Measurements from ENCODE around the gene RLF. TPM values are rescaled to one million over a fixed set of nuclear protein-coding genes. Genes with fewer than 3 reads are reported as not detected.
"Not testable (repeated sequence)": the region's sequence is repeated elsewhere in the genome, so short reads cannot be mapped to it uniquely, and the experiment has no call there.

RLF gene
- total and polyA plus RNA-seq, 9 of the 15 experiments (the other 6 are each of a cell fraction or from before 2014, with no cell fraction given), result 3.6 to 35.0 (median 21.2) TPM

DNA sequence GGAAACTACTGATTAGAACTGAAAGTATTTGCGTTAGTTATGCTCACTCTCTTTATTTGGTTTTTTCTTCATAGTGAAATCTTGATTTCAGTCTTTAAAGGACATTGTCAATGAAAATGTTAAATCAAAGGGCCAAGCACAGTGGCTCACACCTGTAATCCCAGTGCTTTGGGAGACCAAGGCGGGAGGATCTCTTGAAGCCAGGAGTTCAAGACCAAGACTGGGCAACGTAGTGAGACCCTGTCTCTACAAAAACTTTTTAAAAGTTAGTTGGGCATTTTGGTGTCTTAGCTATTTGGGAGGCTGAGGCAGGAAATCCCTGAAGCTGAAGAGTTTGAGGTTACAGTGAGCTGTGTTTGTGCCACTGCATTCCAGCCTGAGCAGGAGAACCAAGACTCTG lies 13.6 kb downstream of the RLF start:
- Histone ChIP-seq H3K27ac (ENCODE audit: extremely low read depth, low read depth, low read length) (no peak overlapping the region), H3K27me3 (ENCODE audit: control insufficient read depth in 2 of 2, insufficient read depth in 2 of 2, low read length in 2 of 2) (no peaks in the 10 kb centered on the region), H3K9me3 (replicated peaks; ENCODE audit: control insufficient read depth, insufficient read depth, low read depth, low read length) (no peaks in the 10 kb centered on the region), H2AFZ (ENCODE audit: low read depth, low read length) (no peak overlapping the region), H3K4me3 (no peak overlapping the region), H3K9me1 (ENCODE audit: control insufficient read depth, insufficient read depth, low read length) (no peaks in the 10 kb centered on the region), H3K4me2 (ENCODE audit: insufficient read depth, low read length) (no peak overlapping the region), H3K4me1 (replicated peaks in 1 of 2; ENCODE audit: control insufficient read depth in 2 of 2, insufficient read depth in 2 of 2, low read length in 2 of 2) (peaks cover 19 to 24% of the 10 kb centered on the region in 2 experiments; a peak in 4 of 5 replicates), H3K36me3 (ENCODE audit: control insufficient read depth, insufficient read depth, low read length) (no peaks in the 10 kb centered on the region; the same call in 2 of the 3 replicates), H3K79me2 (ENCODE audit: control insufficient read depth, insufficient read depth, low read length) (peaks cover 99% of the 10 kb centered on the region), H3K9ac (ENCODE audit: insufficient read depth in 1 of 2, low read depth in 2 of 2, low read length in 2 of 2) (no peak overlapping the region), H4K20me1 (replicated peaks; ENCODE audit: control insufficient read depth, insufficient read depth, low read length) (peaks cover 19% of the 10 kb centered on the region)
- ATAC-seq (no peak), DNase-seq (ENCODE audit: extremely low read depth in 1 of 4, low spot score in 3 of 4) (no peak), FAIRE-seq (no peak)
- BruUV-seq (replicated peaks), result no TSS peak
- ChIA-PET CTCF (ENCODE audit: low intra/inter-chr PET ratio) (no interaction called here), POLR2A (interaction anchor here (0.6 to 0.8 kb wide), 2 partner anchors 11 to 12 kb away, joined by 3 to 5 read pairs; no protein-coding TSS in a partner anchor)
- TF ChIP-seq RBM25 (IDR thresholded peaks at IDR 0.05; ENCODE audit: low read depth, low read length, severe bottlenecking), result peak; percentile 35
- no peak for TF ChIP-seq HNRNPLL (IDR thresholded peaks at IDR 0.05; ENCODE audit: low read depth, low read length, poor library complexity, severe bottlenecking)
- peak; percentile 82 for TF ChIP-seq ZNF121 (CRISPR knock-in tag; conservative IDR thresholded peaks at IDR 0.05)
- in situ Hi-C loops (cut with MboI) (no loop called here), intact Hi-C loops (cut with micrococcal nuclease) (no loop called here)
- 81% methylated on average over 3 of the region's 3 CpGs for WGBS (ENCODE audit: insufficient coverage, low coverage, missing lambda C conversion rate)

GRCh38 chr1:40176989-40177388 lies 15.8 kb downstream of the RLF start:
- FAIRE-seq, result peak; percentile 54
- H3K27ac ChIP-seq (ENCODE audit: extremely low read depth, low read depth, low read length), result peak overlapping the region; percentile 71; the same call in 2 of the 3 replicates
- H3K9me3 ChIP-seq (replicated peaks; ENCODE audit: control insufficient read depth, insufficient read depth, low read depth, low read length); H3K27me3 ChIP-seq (ENCODE audit: control insufficient read depth in 2 of 2, insufficient read depth in 2 of 2, low read length in 2 of 2); H3K4me3 ChIP-seq; H3K36me3 ChIP-seq (ENCODE audit: control insufficient read depth, insufficient read depth, low read length); CTCF ChIA-PET (ENCODE audit: low intra/inter-chr PET ratio); BruUV-seq (replicated peaks); H4K20me1 ChIP-seq (replicated peaks; ENCODE audit: control insufficient read depth, insufficient read depth, low read length); intact Hi-C loops (cut with micrococcal nuclease); H3K4me2 ChIP-seq (ENCODE audit: insufficient read depth, low read length); H3K9me1 ChIP-seq (ENCODE audit: control insufficient read depth, insufficient read depth, low read length); in situ Hi-C loops (cut with MboI); H2AFZ ChIP-seq (ENCODE audit: low read depth, low read length); TF ChIP-seq FOXM1 (CRISPR knock-in tag; IDR thresholded peaks at IDR 0.05; ENCODE audit: low read depth): not testable (repeated sequence)
- peak in 1 of 4 experiments; percentile 80 for DNase-seq (ENCODE audit: extremely low read depth in 1 of 4, low spot score in 3 of 4)
- peaks cover 24 to 28% of the 10 kb centered on the region in 2 experiments; a peak in 4 of 5 replicates for H3K4me1 ChIP-seq (replicated peaks in 1 of 2; ENCODE audit: control insufficient read depth in 2 of 2, insufficient read depth in 2 of 2, low read length in 2 of 2)
- POLR2A ChIA-PET, result interaction anchor here (0.7 to 0.9 kb wide), 3 partner anchors 11 to 64 kb away, joined by 3 read pairs; no protein-coding TSS in a partner anchor
- peak; percentile 82 for ATAC-seq
- 0 out of 4 replicates have a peak overlapping the region, but pooled peaks of 1 of the 2 experiments have one; percentile 42 for H3K9ac ChIP-seq (ENCODE audit: insufficient read depth in 1 of 2, low read depth in 2 of 2, low read length in 2 of 2)
- 60% methylated on average over 12 of the region's 15 CpGs for WGBS (ENCODE audit: insufficient coverage, low coverage, missing lambda C conversion rate)
- peaks cover 99% of the 10 kb centered on the region for H3K79me2 ChIP-seq (ENCODE audit: control insufficient read depth, insufficient read depth, low read length)
- peak; percentile 19; the same call in 1 of the 2 replicates for TF ChIP-seq TFAP4 (CRISPR knock-in tag; IDR thresholded peaks at IDR 0.05; ENCODE audit: borderline replicate concordance)
- peak; percentile 49; the same call in 1 of the 2 replicates for TF ChIP-seq SMARCA4 (IDR thresholded peaks at IDR 0.05)
- peak; percentile 90 for TF ChIP-seq ZNF384 (IDR thresholded peaks at IDR 0.05; ENCODE audit: low read depth, low read length)
- TF ChIP-seq CC2D1A (IDR thresholded peaks at IDR 0.05), result peak; percentile 84
- peak; percentile 82 for TF ChIP-seq CHAMP1 (IDR thresholded peaks at IDR 0.05)
- peak; percentile 62; a peak in 2 of 4 replicates for TF ChIP-seq TRIM24 (IDR thresholded peaks at IDR 0.05)
- 0 out of 2 replicates have a peak, but pooled peaks have one; percentile 18 for TF ChIP-seq L3MBTL2 (IDR thresholded peaks at IDR 0.05)
- 0 out of 2 replicates have a peak, but pooled peaks have one; percentile 53 for TF ChIP-seq CBX1 (IDR thresholded peaks at IDR 0.05; ENCODE audit: low read depth)
- TF ChIP-seq FOXM1 (IDR thresholded peaks at IDR 0.05; ENCODE audit: low read depth), result peak; percentile 10; the same call in 1 of the 2 replicates
- 0 out of 2 replicates have a peak, but pooled peaks have one; percentile 17 for TF ChIP-seq HDAC2 (IDR thresholded peaks at IDR 0.05)
